Measurements from ENCODE around the gene CDC20. TPM values are rescaled to one million over a fixed set of nuclear protein-coding genes. Genes with fewer than 3 reads are reported as not detected.
"Not testable (repeated sequence)": the region's sequence is repeated elsewhere in the genome, so short reads cannot be mapped to it uniquely, and the experiment has no call there.

CDC20 gene
- total RNA-seq, 2 experiments from 2014 or later: 152 to 155 TPM

DNA sequence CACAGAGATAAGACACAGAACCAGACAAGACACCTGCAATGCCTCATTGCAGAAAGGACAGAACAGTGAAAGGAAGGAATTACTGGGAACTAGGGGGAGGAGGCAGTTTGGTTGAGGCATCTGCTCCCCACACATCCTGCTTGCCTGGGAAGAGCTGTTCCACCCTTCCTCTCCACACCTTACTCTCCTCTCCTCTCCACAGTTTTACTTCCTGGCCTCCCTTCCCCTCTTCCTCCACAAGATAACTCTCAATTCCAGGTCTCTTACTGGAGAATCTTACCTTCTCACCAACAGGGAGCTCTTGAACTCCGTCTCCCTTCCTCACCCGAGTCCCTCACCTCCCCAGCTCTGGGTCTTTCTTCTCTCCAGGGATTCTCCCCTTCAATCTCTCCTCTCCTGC is 6.9 kb downstream of the CDC20 start:
- Mint-ChIP-seq H3K9me3 (no peaks in the 10 kb centered on the region), H3K27me3 (no peaks in the 10 kb centered on the region), H3K4me3 (peak overlapping the region; percentile 93), H3K4me1 (ENCODE audit: low read depth) (peaks cover 41% of the 10 kb centered on the region), H3K27ac (peak overlapping the region; percentile 91), H3K36me3 (peaks cover 40% of the 10 kb centered on the region)
- DNase-seq: no peak
- ChIA-PET POLR2A (no interaction called here), CTCF (no interaction called here)
- intact Hi-C loops (cut with micrococcal nuclease): loop anchor here (5.0 to 10.0 kb wide), 3 partner anchors 87 to 1449 kb away; partner anchors contain the start of gene HYI

DNA sequence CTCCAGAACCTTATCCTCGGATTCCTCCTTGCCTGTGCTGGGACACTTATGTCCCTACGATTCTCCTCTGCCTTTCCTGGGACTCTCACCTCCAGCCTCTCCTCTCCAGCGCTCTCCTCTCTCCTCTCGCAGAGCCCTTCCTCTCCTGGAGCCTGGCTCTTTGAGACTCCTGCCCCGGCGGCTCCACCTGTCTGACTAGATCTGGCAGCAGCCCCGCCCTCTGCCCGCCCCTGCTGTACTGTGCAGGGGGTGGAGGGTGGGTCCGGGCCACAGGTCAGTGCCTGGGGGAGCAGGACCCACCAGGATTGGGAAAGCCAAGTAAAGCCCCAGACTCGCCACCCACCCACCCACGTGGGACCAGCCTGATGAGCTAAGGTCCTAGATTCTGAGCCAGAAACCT is 7.4 kb downstream of the CDC20 start:
- POLR2A ChIA-PET: interaction anchor here (2.4 to 3.0 kb wide), 2 partner anchors 23 to 284 kb away, joined by 9 to 28 read pairs; partner anchors contain the start of genes KDM4A, MED8 and SZT2
- Mint-ChIP-seq H3K27ac (peak overlapping the region; percentile 91), H3K36me3 (peaks cover 35% of the 10 kb centered on the region), H3K4me1 (ENCODE audit: low read depth) (peaks cover 37% of the 10 kb centered on the region), H3K9me3 (no peaks in the 10 kb centered on the region), H3K4me3 (peak overlapping the region; percentile 93), H3K27me3 (no peaks in the 10 kb centered on the region)
- intact Hi-C loops (cut with micrococcal nuclease): loop anchor here (5.0 to 10.0 kb wide), 3 partner anchors 86 to 1449 kb away; partner anchors contain the start of gene HYI
- peak; percentile 27 for DNase-seq
- CTCF ChIA-PET: no interaction called here

- no peak for DNase-seq
- intact Hi-C loops (cut with micrococcal nuclease): loop anchor here (5.0 to 10.0 kb wide), 3 partner anchors 86 to 1448 kb away; partner anchors contain the start of gene HYI
- H3K4me1 Mint-ChIP-seq (ENCODE audit: low read depth): peaks cover 32% of the 10 kb centered on the region
- H3K27me3 Mint-ChIP-seq: no peaks in the 10 kb centered on the region
- H3K9me3 Mint-ChIP-seq: no peaks in the 10 kb centered on the region
- H3K36me3 Mint-ChIP-seq: peaks cover 31% of the 10 kb centered on the region
- peak overlapping the region; percentile 93 for H3K4me3 Mint-ChIP-seq
- ChIA-PET POLR2A (interaction anchor here (1.0 to 3.0 kb wide), 4 partner anchors 8 to 284 kb away, joined by 3 to 28 read pairs (median 16); partner anchors contain the start of genes CDC20, KDM4A, MED8 and SZT2), CTCF (no interaction called here)
- H3K27ac Mint-ChIP-seq: peak overlapping the region; percentile 91
Measured at GRCh38 chr1:43366601-43367025, 7.8 kb downstream of the CDC20 start.

GRCh38 chr1:43367026-43367903 is 8.5 kb downstream of the CDC20 start:
- CTCF ChIA-PET: interaction anchor here (0.6 to 1.6 kb wide), 10 partner anchors 9 to 454 kb away, joined by 3 to 14 read pairs (median 4); partner anchors contain the start of genes CDC20, CFAP57, EBNA1BP2 and MED8
- H3K4me1 Mint-ChIP-seq (ENCODE audit: low read depth): peaks cover 30% of the 10 kb centered on the region
- no peaks in the 10 kb centered on the region for H3K27me3 Mint-ChIP-seq
- DNase-seq: peak; percentile 49
- H3K9me3 Mint-ChIP-seq: no peaks in the 10 kb centered on the region
- H3K36me3 Mint-ChIP-seq: peaks cover 24% of the 10 kb centered on the region
- peak overlapping the region; percentile 91 for H3K27ac Mint-ChIP-seq
- POLR2A ChIA-PET: interaction anchor here (0.6 to 3.0 kb wide), 7 partner anchors 9 to 600 kb away, joined by 3 to 28 read pairs (median 4); partner anchors contain the start of genes C1orf50, CDC20, KDM4A and MED8
- intact Hi-C loops (cut with micrococcal nuclease): loop anchor here (5.0 to 10.0 kb wide), 3 partner anchors 85 to 1448 kb away; partner anchors contain the start of gene HYI
- H3K4me3 Mint-ChIP-seq: peak overlapping the region; percentile 93

DNA sequence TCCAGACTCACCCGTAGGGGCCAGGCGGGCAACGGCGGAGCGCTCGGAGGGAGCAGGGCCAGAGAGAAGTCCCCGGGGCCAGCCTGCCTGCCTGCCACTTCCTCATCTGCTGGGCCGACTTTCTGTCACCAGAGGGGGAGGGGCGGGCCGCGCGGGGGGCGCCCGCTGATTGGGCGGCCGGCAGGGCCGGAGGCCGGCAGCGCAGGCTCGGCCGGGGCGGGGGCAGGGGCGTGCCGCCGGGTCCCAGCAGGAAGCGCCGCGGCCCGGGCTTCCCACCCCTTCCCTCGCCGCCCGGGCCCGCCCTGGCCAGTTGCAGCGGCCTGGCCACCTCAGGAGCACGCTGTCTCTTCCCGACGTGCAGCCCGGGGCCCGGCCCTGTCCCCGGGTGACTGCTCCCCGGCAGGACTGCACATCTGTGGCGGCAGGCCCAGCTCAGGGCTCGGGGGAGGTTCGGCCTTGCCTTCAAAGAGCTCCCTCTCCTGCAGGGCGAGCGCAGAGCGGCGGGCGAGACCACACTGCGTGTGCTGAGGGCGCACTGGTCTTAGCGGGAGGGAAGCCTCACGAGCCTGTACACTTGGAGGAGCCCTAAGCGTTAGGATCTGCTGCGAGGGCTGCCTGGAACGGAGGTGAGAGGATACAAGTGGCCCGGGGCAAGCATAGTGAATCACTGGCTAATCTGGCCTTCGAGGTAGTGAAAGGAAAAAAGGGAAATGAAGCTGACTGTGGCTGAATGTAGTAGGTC is 9.3 kb downstream of the CDC20 start, which contains the start of gene ELOVL1:
Gene ELOVL1, minus strand, starts transcription at position 108 of the 742 bp plus-strand sequence. CDS start 2,402 bp downstream, outside the sequence.
- intact Hi-C loops (cut with micrococcal nuclease): loop anchor here (1.0 to 10.0 kb wide), 5 partner anchors 10 to 1447 kb away; partner anchors contain the start of genes CDC20, HYI, MED8 and SZT2
- H3K36me3 Mint-ChIP-seq: peaks cover 22% of the 10 kb centered on the region
- no peaks in the 10 kb centered on the region for H3K9me3 Mint-ChIP-seq
- CTCF ChIA-PET: interaction anchor here (0.6 to 1.6 kb wide), 11 partner anchors 10 to 455 kb away, joined by 3 to 14 read pairs (median 3); partner anchors contain the start of genes CDC20, CFAP57, EBNA1BP2 and MED8
- peak within 1 kb of the TSS; percentile 91 for H3K27ac Mint-ChIP-seq
- H3K4me1 Mint-ChIP-seq (ENCODE audit: low read depth): peaks cover 29% of the 10 kb centered on the region
- H3K4me3 Mint-ChIP-seq: peak within 1 kb of the TSS; percentile 93
- peak; percentile 94 for DNase-seq
- POLR2A ChIA-PET: interaction anchor here (0.6 to 3.0 kb wide), 11 partner anchors 10 to 601 kb away, joined by 3 to 28 read pairs (median 4); partner anchors contain the start of genes C1orf50, CDC20, KDM4A and MED8
- no peaks in the 10 kb centered on the region for H3K27me3 Mint-ChIP-seq

DNA sequence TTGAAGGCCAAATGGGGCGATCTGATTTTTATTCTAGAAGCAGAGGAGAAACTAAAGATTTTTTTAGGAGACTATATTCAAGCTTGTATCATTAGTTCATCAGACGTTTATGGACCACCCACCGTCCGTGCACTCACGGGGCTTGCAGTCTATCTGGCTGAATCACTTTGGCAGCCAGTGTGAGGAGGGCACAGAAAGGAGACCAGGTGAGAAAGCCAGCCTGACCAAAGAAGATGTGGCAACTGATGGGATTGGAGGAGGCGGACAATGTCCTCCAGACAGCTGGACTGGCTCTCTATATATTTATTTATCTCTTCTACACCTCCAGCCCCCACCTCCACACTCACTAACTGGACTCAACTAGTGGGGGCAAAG is 9.9 kb downstream of the CDC20 start:
- no peaks in the 10 kb centered on the region for H3K27me3 Mint-ChIP-seq
- DNase-seq: no peak
- no peaks in the 10 kb centered on the region for H3K9me3 Mint-ChIP-seq
- H3K4me3 Mint-ChIP-seq: peak overlapping the region; percentile 91
- peaks cover 18% of the 10 kb centered on the region for H3K36me3 Mint-ChIP-seq
- peak overlapping the region; percentile 87 for H3K27ac Mint-ChIP-seq
- CTCF ChIA-PET: interaction anchor here (0.7 to 1.6 kb wide), 10 partner anchors 10 to 196 kb away, joined by 3 to 14 read pairs (median 4); partner anchors contain the start of genes CDC20, CFAP57, EBNA1BP2 and MED8
- H3K4me1 Mint-ChIP-seq (ENCODE audit: low read depth): peaks cover 28% of the 10 kb centered on the region
- POLR2A ChIA-PET: interaction anchor here (0.6 to 3.0 kb wide), 9 partner anchors 9 to 602 kb away, joined by 3 to 28 read pairs (median 4); partner anchors contain the start of genes C1orf50, CDC20, KDM4A and MED8
- intact Hi-C loops (cut with micrococcal nuclease): loop anchor here (1.0 to 10.0 kb wide), 5 partner anchors 10 to 1446 kb away; partner anchors contain the start of genes CDC20, HYI, MED8 and SZT2

DNA sequence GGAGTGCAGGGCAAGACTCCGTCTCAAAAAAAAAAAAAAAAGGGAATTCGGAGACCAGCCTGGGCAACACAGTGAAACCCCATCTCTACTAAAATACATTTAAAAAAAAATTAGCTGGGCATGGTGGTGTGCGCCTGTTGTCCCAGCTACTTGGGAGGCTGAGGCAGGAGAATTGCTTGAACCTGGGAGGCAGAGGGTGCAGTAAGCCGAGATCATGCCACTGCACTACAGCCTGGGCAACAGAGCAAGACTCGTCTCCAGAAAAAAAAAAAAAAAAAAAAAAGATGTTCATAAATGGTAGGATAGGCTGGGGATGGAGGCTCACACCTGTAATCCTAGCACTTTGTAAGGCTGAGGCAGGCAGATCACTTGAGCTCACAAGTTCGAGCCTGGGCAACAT is 11.0 kb downstream of the CDC20 start:
- H3K4me3 Mint-ChIP-seq, H3K9me3 Mint-ChIP-seq, DNase-seq, H3K27ac Mint-ChIP-seq, CTCF ChIA-PET, H3K27me3 Mint-ChIP-seq: not testable (repeated sequence)
- Mint-ChIP-seq H3K4me1 (ENCODE audit: low read depth) (peaks cover 28% of the 10 kb centered on the region), H3K36me3 (peaks cover 12% of the 10 kb centered on the region)
- POLR2A ChIA-PET: interaction anchor here (0.6 to 0.7 kb wide), 2 partner anchors 9 to 84 kb away, joined by 5 read pairs; partner anchors contain the start of gene HYI
- intact Hi-C loops (cut with micrococcal nuclease): loop anchor here (2.0 to 10.0 kb wide), 4 partner anchors 19 to 1445 kb away; partner anchors contain the start of genes HYI, MED8 and SZT2

GRCh38 chr1:43370564-43370963 is 11.8 kb downstream of the CDC20 start:
- CTCF ChIA-PET: no interaction called here
- Mint-ChIP-seq H3K4me1 (ENCODE audit: low read depth) (peaks cover 21% of the 10 kb centered on the region), H3K27ac (no peak overlapping the region), H3K27me3 (no peaks in the 10 kb centered on the region), H3K9me3 (no peaks in the 10 kb centered on the region), H3K4me3 (no peak overlapping the region), H3K36me3 (peaks cover 10% of the 10 kb centered on the region)
- POLR2A ChIA-PET: no interaction called here
- intact Hi-C loops (cut with micrococcal nuclease): no loop called here
- DNase-seq: no peak

DNA sequence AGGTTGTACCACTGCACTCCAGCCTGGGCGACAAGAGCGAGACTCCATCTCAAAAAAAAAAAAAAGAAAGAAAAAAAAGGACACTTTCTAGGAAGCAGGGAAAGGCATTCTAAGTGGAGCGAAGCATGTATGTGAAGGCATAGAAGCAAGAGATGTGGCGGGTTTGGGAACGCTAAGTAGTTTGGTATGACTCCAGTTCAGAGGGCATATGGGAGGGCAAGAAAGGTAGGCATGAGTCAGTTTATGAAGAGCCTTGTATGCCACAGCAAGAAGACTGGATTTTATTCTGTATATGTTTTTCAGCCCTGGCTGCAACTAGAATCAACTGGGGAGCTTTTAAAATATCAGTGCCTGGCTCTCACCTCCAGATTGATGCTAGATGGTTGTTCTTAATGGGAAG is 13.4 kb downstream of the CDC20 start:
- Mint-ChIP-seq H3K4me1 (ENCODE audit: low read depth) (peaks cover 14% of the 10 kb centered on the region), H3K27ac (no peak overlapping the region), H3K4me3 (no peak overlapping the region), H3K9me3 (no peaks in the 10 kb centered on the region), H3K27me3 (no peaks in the 10 kb centered on the region), H3K36me3 (peaks cover 10% of the 10 kb centered on the region)
- intact Hi-C loops (cut with micrococcal nuclease): no loop called here
- no peak for DNase-seq
- ChIA-PET POLR2A (interaction anchor here (1.3 kb wide), 1 partner anchor 14 kb away, joined by 3 read pairs; the partner anchor contains the start of gene CDC20), CTCF (no interaction called here)

DNA sequence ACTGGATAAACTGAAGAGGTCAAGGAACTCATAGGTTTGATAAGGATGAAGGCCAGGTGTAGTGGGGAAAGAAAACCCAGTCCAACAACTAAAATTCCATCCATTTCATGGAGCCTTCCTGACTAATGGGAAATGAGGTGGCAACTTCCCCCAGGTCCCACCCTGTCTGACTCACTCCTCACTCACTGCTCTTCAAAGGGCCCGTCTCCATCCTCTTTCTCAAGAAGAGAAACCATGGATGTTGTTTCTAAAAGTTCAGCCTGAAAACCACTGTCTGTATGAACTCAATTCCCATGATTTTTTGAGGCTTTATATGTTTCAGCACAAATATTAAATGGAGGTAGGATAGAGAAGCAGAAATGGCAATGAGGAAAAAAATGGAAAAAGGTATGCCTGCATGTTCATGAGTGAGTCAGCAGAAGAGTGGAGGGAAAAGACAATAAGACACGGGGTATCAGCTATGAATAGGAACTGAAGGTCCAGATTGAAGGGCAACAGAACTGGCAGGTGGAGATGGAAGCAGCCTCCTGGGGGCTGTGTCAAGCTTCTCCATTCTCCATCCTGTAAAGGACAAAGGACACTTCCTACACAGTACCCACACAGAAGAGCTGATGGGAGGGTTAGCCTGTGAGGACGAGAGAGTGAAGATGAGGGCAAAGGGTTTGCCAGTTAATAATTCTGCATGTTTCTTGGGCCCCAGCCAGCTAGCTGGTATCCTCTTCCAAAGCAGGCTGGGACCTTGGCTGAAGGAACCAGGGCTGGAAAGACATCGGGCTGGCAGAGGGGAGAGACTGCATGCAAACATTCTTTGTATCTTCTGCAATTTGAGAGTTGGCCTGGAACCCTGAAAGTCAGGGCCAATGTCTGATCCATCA is 14.5 kb downstream of the CDC20 start:
- Mint-ChIP-seq H3K9me3 (no peaks in the 10 kb centered on the region), H3K27ac (no peak overlapping the region), H3K36me3 (peaks cover 9% of the 10 kb centered on the region), H3K27me3 (no peaks in the 10 kb centered on the region), H3K4me3 (no peak overlapping the region), H3K4me1 (ENCODE audit: low read depth) (peaks cover 13% of the 10 kb centered on the region)
- POLR2A ChIA-PET: interaction anchor here (1.3 kb wide), 1 partner anchor 15 kb away, joined by 3 read pairs; the partner anchor contains the start of gene CDC20
- CTCF ChIA-PET: no interaction called here
- DNase-seq: no peak
- intact Hi-C loops (cut with micrococcal nuclease): no loop called here

Data from activated CD4-positive, alpha-beta memory T cell treated with anti-CD3 and anti-CD28 coated beads for 36 hours (primary cell).